RKO (cell line): ENCODE results near the gene PRAMEF27.
"Not testable (repeated sequence)": the region's sequence is repeated elsewhere in the genome, so short reads cannot be mapped to it uniquely, and the experiment has no call there.

Experiments
- DNase-seq: peaks from one replicate; pipeline ENCODE4 v3.0.0-alpha.2; 2016; ENCODE audit warnings: low spot score

PRAMEF27 gene

DNA sequence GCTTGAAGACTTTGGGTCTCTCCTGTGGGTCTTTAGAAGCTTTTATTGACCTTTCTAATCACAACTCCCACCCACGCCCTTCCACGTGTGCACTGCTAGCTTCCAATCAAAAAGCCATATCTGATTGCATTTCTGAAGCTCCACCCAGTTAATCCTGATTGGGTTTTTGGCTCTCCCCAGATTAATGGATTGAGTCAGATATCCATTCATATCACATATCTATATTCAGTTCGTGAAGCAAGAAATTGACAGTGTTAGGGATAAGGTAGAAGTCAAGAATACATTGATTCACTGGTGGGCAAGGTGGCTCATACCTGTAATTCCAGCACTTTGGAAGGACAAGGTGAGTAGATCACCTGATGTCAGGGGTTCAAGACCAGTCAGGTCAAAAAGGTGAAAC lies at the start of gene PRAMEF27:
Gene PRAMEF27, minus strand, starts transcription at position 101 of the 400 bp plus-strand sequence. CDS start 2,916 bp downstream, outside the sequence.
- not testable (repeated sequence) for DNase-seq

DNA sequence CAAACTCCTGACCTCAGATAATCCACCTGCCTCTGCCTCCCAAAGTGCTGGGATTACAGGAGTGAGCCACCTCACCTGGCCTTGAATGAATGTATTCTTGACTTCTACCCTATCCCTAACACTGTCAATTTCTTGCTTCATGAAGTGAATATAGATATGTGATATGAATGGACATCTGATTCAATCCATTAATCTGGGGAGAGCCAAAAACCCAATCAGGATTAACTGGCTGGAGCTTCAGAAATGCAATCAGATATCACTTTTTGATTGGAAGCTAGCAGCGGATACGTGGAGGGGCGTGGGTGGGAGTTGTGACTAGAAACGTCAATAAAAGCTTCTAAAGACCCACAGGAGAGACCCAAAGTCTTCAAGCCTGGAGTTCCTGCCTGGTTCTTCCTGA lies 14.1 kb upstream of the PRAMEF27 start, which contains the start of gene PRAMEF25:
Gene PRAMEF25, plus strand, starts transcription at position 301 of the 400 bp plus-strand sequence. CDS start 2,920 bp downstream, outside the sequence.
- DNase-seq = not testable (repeated sequence)

- DNase-seq = not testable (repeated sequence)
These were observed 36.5 kb downstream of the PRAMEF27 start for GRCh38 chr1:13019846-13020245.

- not testable (repeated sequence) for DNase-seq
These were observed 44.4 kb downstream of the PRAMEF27 start for GRCh38 chr1:13011932-13012331.

- not testable (repeated sequence) for DNase-seq
These were observed 47.0 kb downstream of the PRAMEF27 start for GRCh38 chr1:13009348-13009747.

DNA sequence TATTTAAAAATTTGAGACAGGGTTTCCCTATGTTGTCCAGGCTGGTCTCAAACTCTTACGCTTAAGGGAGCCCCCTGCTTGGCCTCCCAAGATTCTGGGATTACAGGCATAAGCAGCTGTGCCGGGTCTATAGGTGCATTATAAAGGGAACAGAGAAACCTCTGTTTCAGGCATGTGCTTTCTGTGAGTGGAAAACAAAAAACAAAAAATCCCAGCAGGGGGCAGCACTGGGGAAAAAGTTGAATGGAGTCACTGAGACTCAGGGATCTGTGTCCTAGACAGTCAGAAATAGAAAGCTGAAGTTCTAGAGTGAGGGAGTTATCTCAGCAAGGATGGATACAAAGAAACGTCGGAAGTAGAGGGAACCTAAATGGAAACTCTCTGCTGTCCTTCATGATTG lies 50.6 kb downstream of the PRAMEF27 start:
- not testable (repeated sequence) for DNase-seq
